ENCODE results near the gene PPP1R13B.
A peak's percentile ranks its signal among the peaks of the same experiment; 100 is the strongest.

The PPP1R13B gene

DNA sequence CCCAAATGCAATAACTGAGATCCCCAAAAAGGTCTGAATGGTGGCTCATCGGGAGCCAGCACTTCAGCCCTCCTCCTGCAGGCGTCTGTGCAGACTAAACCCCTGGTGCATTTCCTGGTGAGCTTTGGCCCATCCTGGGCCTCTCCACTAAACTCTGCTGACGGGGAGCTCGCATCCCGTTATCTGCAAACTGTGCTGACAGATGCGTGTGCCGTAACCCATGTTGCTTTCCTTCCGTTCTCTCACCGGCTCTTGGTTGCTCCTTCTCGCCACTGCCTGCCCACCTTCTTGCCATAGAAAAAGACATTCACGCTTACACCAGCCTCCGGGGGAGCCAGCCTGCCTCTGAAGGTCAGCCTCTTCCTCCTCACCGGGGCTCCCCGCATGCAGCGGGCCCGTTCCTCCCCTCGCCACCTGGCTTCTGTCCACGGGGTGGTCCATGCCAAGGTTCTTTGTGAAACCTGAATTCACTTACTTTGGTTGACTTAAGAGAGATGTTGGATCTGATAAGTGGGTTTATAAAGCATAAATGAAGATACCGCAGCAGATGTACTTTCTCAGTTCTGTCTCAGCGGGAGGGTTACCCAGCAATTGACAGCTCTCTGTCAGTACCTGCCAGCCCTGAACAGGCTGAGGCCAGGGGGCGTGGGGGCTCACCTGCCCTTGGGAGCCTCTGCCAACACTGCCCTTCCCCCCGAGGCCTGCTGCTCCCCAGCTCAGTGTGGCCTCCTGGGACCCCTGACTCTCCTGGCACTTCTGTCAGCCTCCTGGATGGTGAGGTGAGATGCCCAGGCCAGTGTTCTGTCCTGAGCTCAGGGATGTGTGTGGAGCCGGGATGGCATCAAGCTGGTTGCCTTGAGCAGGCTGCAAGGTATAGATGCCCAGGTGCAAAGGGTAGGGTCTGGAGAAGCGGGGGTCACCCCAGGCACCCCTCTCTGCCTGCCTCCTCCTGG is 117.6 kb downstream of the PPP1R13B start:
- H3K36me3 Mint-ChIP-seq = peaks cover 27 to 38% of the 10 kb centered on the region in 2 donors
- no peak overlapping the region for H3K27ac Mint-ChIP-seq
- ATAC-seq (replicated peaks) = no peak
- H3K4me1 Mint-ChIP-seq = no peaks in the 10 kb centered on the region
- H3K9me3 Mint-ChIP-seq = no peaks in the 10 kb centered on the region
- no peaks in the 10 kb centered on the region for H3K27me3 Mint-ChIP-seq
- DNase-seq = no peak
- no peak overlapping the region for H3K4me3 Mint-ChIP-seq

GRCh38 chr14:103728721-103729120 is 118.7 kb downstream of the PPP1R13B start:
- no peaks in the 10 kb centered on the region for H3K9me3 Mint-ChIP-seq
- no peaks in the 10 kb centered on the region for H3K4me1 Mint-ChIP-seq
- DNase-seq (no peak), ATAC-seq (replicated peaks) (no peak)
- no peak overlapping the region for H3K4me3 Mint-ChIP-seq
- H3K36me3 Mint-ChIP-seq = peaks cover 23 to 34% of the 10 kb centered on the region in 2 donors
- H3K27me3 Mint-ChIP-seq = no peaks in the 10 kb centered on the region
- no peak overlapping the region for H3K27ac Mint-ChIP-seq

GRCh38 chr14:103728141-103728540 is 119.2 kb downstream of the PPP1R13B start:
- no peak for DNase-seq
- no peaks in the 10 kb centered on the region for H3K4me1 Mint-ChIP-seq
- H3K36me3 Mint-ChIP-seq = peaks cover 23 to 34% of the 10 kb centered on the region in 2 donors
- H3K27ac Mint-ChIP-seq = no peak overlapping the region
- no peak for ATAC-seq (replicated peaks)
- H3K4me3 Mint-ChIP-seq = no peak overlapping the region
- no peaks in the 10 kb centered on the region for H3K27me3 Mint-ChIP-seq
- no peaks in the 10 kb centered on the region for H3K9me3 Mint-ChIP-seq

- Mint-ChIP-seq H3K9me3 (no peaks in the 10 kb centered on the region), H3K4me3 (no peak overlapping the region), H3K27me3 (no peaks in the 10 kb centered on the region), H3K4me1 (no peaks in the 10 kb centered on the region), H3K36me3 (peaks cover 21 to 28% of the 10 kb centered on the region in 2 donors), H3K27ac (no peak overlapping the region)
- DNase-seq (no peak), ATAC-seq (replicated peaks) (no peak)
Measured at GRCh38 chr14:103727313-103727980, 119.9 kb downstream of the PPP1R13B start.

DNA sequence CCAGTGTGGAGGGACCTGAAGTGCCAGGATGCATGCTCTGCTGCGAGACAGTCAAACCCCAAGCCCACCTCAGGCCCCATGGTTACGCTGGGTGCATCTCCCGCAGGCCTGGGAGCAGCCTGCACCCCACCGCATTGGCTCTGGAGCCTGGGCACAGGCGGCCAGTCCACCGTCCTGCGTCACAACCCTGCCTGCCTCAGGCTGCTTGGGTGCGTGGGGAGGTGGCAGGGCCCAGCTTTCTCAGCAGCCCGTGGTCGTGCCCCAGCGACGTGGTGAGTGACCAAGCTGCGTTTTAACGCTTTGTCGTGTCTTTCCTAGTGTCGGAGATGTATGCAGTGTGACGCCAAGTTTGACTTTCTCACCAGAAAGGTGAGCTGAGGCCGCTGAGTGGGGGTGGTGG is 120.9 kb downstream of the PPP1R13B start:
- Mint-ChIP-seq H3K9me3 (no peaks in the 10 kb centered on the region), H3K27me3 (no peaks in the 10 kb centered on the region), H3K4me3 (no peak overlapping the region), H3K36me3 (peaks cover 19 to 28% of the 10 kb centered on the region in 2 donors), H3K27ac (no peak overlapping the region), H3K4me1 (no peaks in the 10 kb centered on the region)
- ATAC-seq (replicated peaks) (no peak), DNase-seq (no peak)

DNA sequence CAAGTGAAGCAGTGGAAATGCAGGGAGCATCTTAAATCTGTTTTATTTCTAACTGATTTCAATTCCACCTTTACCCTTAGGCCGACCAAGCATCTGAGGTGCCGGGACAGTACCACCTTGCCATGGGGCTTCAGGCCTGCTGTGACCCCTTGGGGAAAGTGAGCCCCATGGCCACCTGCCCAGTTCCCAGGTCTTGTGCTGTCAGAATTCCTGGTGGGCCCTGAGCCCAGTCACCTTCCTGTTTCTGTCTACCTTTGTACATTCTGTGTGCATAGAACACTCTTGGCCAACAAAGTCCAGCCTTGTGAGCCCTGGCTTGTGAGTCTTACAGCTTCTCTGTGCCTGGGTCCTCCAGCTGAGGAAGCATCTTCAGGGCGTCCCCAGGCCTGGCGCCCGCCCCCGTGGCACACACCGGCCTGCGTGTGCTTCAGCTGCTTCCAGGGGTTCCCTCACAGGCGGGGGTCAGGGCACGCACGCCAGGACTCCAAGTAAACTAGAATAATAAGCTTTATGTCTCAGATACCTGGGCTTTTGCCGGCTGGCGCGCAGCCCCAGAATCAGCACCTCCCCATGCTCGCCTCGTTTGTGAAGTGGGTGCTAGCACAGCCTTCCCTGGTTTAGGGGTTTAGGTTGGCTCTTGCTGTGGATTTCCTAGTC is 121.5 kb downstream of the PPP1R13B start:
- Mint-ChIP-seq H3K36me3 (peaks cover 19 to 28% of the 10 kb centered on the region in 2 donors), H3K27me3 (no peaks in the 10 kb centered on the region), H3K4me3 (no peak overlapping the region), H3K27ac (no peak overlapping the region), H3K4me1 (no peaks in the 10 kb centered on the region), H3K9me3 (no peaks in the 10 kb centered on the region)
- ATAC-seq (replicated peaks) = no peak
- DNase-seq = no peak

GRCh38 chr14:103725001-103725682 is 122.2 kb downstream of the PPP1R13B start:
- ATAC-seq (replicated peaks) = no peak
- H3K36me3 Mint-ChIP-seq = peaks cover 18 to 22% of the 10 kb centered on the region in 2 donors
- H3K27me3 Mint-ChIP-seq = no peaks in the 10 kb centered on the region
- H3K9me3 Mint-ChIP-seq = no peaks in the 10 kb centered on the region
- H3K4me3 Mint-ChIP-seq = no peak overlapping the region
- DNase-seq = no peak
- no peak overlapping the region for H3K27ac Mint-ChIP-seq
- peaks cover 0 to under 1% of the 10 kb centered on the region in 2 donors for H3K4me1 Mint-ChIP-seq

GRCh38 chr14:103724116-103724515 is 123.3 kb downstream of the PPP1R13B start:
- no peak for ATAC-seq (replicated peaks)
- Mint-ChIP-seq H3K27me3 (no peaks in the 10 kb centered on the region), H3K27ac (no peak overlapping the region), H3K4me1 (peaks cover 0 to 6% of the 10 kb centered on the region in 2 donors), H3K9me3 (no peaks in the 10 kb centered on the region), H3K36me3 (peaks cover 10 to 12% of the 10 kb centered on the region in 2 donors), H3K4me3 (no peak overlapping the region)
- DNase-seq = no peak

DNA sequence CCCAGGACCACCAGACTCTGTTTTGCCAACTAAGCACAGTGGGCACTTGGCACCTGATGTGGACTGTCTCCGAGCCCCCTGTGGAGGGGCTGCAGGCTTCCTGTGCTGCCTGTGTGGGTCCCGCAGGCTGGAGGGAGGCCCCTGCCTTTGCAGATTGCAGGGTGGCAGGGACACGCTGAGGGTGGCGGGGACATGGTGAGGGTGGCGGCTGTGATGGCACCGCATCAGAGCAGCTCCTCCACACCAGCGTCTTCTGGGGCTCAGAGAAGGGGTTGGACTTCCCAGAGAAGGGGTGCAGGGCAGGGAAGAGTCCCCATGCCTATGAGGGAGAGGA is 123.7 kb downstream of the PPP1R13B start:
- DNase-seq = no peak
- peaks cover 6 to 8% of the 10 kb centered on the region in 2 donors for H3K36me3 Mint-ChIP-seq
- H3K9me3 Mint-ChIP-seq = no peaks in the 10 kb centered on the region
- no peak overlapping the region for H3K27ac Mint-ChIP-seq
- no peak overlapping the region for H3K4me3 Mint-ChIP-seq
- H3K4me1 Mint-ChIP-seq = peaks cover 3 to 6% of the 10 kb centered on the region in 2 donors
- ATAC-seq (replicated peaks) = no peak
- no peaks in the 10 kb centered on the region for H3K27me3 Mint-ChIP-seq

DNA sequence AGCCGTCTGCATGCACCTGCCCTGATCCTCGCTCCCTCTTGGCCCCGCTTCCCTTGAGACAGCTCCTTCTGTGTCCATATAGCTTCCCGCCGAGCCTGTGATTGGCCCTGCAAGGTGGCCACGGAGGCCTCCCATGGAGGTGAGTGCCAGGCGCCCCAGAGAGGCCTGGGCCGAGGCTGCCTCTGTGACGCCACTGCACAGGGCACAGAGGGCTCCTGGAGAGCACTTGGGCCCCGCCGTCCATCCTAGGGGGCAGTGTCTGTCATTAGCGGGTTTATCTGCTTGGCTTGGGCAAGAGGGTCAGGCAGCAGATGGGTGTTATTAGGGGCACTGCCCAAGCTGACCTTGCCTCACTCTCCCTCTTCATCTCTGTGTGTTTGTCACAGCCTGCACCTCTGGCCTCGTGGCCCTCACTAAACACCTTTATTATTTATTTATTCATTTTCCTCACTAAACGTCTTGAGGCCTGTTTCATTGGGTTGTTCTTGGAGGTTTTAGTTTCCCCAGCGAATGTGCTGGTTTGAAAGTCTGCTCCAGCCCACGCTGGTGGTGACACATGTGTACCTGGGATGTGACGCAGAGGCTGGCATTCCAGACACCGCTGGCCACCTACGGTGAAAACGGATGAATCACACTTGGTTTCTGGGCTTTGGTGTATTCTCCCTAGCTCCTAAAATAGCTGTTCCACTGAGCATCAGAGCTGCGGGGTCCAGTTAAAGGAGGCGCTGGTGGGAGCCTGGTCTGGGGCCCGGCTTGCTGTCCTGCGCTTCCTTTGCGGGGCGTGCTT is 125.8 kb downstream of the PPP1R13B start:
- DNase-seq = no peak
- no peak for ATAC-seq (replicated peaks)
- Mint-ChIP-seq H3K4me1 (peaks cover 15 to 25% of the 10 kb centered on the region in 2 donors), H3K9me3 (no peaks in the 10 kb centered on the region), H3K27me3 (no peaks in the 10 kb centered on the region), H3K36me3 (peaks cover 2 to 4% of the 10 kb centered on the region in 2 donors), H3K27ac (no peak overlapping the region), H3K4me3 (no peak overlapping the region)

GRCh38 chr14:103719751-103720150 is 127.6 kb downstream of the PPP1R13B start:
- peaks cover 18 to 33% of the 10 kb centered on the region in 2 donors for H3K4me1 Mint-ChIP-seq
- H3K36me3 Mint-ChIP-seq = peaks cover 4 to 6% of the 10 kb centered on the region in 2 donors
- H3K4me3 Mint-ChIP-seq = no peak overlapping the region
- no peaks in the 10 kb centered on the region for H3K27me3 Mint-ChIP-seq
- no peaks in the 10 kb centered on the region for H3K9me3 Mint-ChIP-seq
- no peak overlapping the region for H3K27ac Mint-ChIP-seq
- no peak for ATAC-seq (replicated peaks)
- DNase-seq = no peak

GRCh38 chr14:103718572-103718971 is 128.8 kb downstream of the PPP1R13B start:
- H3K27ac Mint-ChIP-seq = no peak overlapping the region

GRCh38 chr14:103716899-103717411 is 130.4 kb downstream of the PPP1R13B start:
- H3K9me3 Mint-ChIP-seq = no peaks in the 10 kb centered on the region
- peaks cover 32 to 56% of the 10 kb centered on the region in 2 donors for H3K4me1 Mint-ChIP-seq
- no peak for ATAC-seq (replicated peaks)
- H3K27ac Mint-ChIP-seq = no peak overlapping the region
- DNase-seq = no peak
- no peaks in the 10 kb centered on the region for H3K27me3 Mint-ChIP-seq
- peaks cover 11% of the 10 kb centered on the region in 2 donors for H3K36me3 Mint-ChIP-seq
- peak overlapping the region; percentile 85 to 99 for H3K4me3 Mint-ChIP-seq

More at GRCh38 chr14:103718572-103718971, 128.8 kb downstream of the PPP1R13B start:
- H3K4me1 Mint-ChIP-seq = peaks cover 24 to 41% of the 10 kb centered on the region in 2 donors
- peaks cover 4 to 6% of the 10 kb centered on the region in 2 donors for H3K36me3 Mint-ChIP-seq
- no peak for DNase-seq
- no peaks in the 10 kb centered on the region for H3K9me3 Mint-ChIP-seq
- no peak for ATAC-seq (replicated peaks)
- no peak overlapping the region for H3K4me3 Mint-ChIP-seq
- H3K27me3 Mint-ChIP-seq = no peaks in the 10 kb centered on the region

All from stimulated activated naive B cell treated with anti-CD40 and anti-IgM and Interleukin-4, amounts not matched to agents 10 μg/mL and 1 μg/mL and 100 μg/mL, for 72 hours (primary cell).